Erythroblast (primary cell): ENCODE measurements around the gene TMIE.

ENCODE experiments used
- DNase-seq, 2 experiments: peaks; one replicate each; lab custom pipeline; 2025; lab: John Stamatoyannopoulos, UW
- GATA1 ChIP-seq: IDR thresholded peaks from 2 replicates; pipeline ENCODE4 v1.6.1; 2011; ENCODE audit warnings: low read depth, mild to moderate bottlenecking, control low read depth, low read length, moderate library complexity
- POLR2A ChIP-seq: IDR thresholded peaks from 2 replicates; pipeline ENCODE4 v1.6.1; 2011; ENCODE audit warnings: mild to moderate bottlenecking, low read length

Gene TMIE

DNA sequence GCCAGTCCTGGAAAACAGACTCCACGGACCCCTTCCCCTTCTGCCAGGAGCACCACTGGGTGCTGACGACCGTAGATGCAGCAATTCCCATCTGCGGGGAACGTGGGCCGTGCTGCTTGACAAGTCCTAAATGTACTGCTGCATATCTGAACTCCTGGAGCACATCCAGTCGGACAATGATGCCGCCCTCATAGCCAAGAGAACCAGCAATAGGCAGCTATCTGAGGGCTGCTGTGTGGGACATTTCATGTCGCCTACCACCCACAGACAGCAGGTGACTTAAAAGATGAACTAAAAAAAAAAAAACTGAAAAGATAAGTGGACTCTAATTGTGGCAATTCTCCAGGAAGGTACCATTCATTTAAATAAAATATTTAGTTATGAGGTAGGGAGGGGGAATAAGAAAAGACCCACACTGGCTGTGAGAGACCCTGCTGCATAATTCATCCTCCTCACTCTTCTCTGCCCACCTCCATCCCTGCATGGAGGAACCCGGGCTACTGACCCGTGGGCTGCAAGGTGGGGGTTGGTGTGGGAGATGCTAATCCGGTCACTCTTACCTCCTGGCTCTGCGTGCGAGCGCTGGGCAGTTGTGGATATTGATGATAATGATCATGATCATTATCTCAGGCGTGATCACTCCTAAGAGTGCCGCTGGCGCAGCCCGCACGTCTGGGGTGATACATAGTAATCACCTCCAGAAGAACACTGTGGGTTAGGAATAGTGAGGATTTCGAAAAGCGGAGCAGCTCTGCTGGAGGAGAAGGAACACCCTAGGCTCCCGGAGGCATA, 36.0 kb upstream of the TMIE start:
- no peak for DNase-seq
- no peak for TF ChIP-seq GATA1
- TF ChIP-seq POLR2A = no peak

DNA sequence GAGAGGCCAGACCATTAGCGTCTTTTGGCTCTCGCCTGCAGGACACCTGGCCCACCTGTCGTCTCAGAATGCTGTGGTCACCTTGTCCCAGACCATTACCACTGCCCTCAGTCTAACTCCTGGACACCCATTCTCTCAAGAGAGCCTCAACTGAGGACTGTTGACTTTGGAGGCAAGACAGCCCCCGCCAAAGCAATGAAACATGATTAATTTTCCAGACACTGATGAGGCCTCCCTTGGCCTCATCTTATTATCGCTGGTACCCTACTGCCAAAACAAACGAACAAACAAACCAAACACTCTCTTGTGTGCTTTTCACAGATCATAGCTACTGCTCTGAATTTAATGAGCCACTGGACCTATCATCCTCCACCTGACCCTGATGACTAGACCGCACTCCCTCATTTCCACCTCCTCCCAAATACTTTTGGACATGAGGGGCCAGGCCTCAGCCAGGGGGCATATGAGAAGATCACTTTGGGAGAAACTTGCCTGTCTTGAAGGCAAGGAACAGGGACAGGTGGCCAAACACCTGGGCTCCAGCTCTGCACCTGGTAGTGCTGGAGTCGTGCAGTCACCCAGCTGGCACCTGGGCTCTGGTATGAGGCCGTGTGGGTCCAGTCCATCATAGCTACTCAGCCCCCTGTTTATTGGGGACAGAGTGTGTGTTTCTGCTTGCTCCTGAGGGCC, 35.3 kb upstream of the TMIE start:
- TF ChIP-seq POLR2A = no peak
- TF ChIP-seq GATA1 = no peak
- no peak for DNase-seq

DNA sequence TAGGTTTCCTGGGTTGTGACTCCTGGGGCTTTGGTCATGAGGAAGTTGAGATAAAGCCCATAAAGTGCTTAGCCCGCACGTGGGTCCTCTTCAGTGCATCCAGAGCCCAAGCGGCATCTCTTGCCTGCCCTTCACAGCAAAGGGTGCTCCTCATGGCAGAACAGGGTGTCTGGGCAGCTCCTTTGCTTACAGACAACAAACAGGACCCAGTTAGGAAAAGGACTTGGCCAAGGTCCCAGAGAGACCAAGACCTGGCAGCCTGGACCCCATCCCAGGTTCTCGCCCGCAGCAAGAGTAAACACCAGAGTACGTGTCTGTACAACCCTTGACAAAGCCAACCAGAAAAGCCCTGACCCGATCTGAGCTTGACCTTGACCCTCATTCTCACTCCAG, 34.7 kb upstream of the TMIE start:
- TF ChIP-seq POLR2A = no peak
- DNase-seq = no peak

DNA sequence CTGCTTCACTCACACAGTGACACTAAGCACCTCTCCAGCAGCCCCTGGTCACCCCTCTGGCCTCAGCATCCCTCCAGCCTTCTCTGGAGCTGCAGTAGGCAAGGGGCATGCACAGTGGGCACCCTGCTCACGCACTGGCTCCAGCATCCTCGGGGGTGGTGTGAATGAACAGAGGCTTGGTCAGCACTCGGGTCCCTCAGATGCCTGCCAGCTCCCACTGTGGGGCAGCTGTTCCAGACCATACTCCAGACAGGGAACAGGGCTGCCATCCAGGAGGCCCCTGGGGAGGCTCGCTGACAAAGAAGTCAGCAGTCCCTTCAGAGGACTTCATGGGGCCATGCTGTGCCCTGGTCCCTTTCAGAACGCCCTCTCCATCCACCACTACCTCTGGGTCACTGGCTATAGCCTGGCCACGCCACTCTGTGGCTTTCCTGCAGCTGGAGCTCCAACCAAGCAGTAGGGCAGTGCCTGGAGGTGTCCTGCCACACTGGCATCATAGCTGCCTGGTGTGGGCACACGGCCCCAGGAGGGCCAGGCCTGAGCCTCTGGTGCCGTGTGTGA, 34.1 kb upstream of the TMIE start:
- no peak for DNase-seq
- no peak for TF ChIP-seq GATA1
- no peak for TF ChIP-seq POLR2A

- DNase-seq = no peak
- TF ChIP-seq POLR2A (no peak), GATA1 (no peak)
Observed at GRCh38 chr3:46667657-46668056, 33.5 kb upstream of the TMIE start.

GRCh38 chr3:46668116-46668515, 33.1 kb upstream of the TMIE start:
- no peak for DNase-seq
- TF ChIP-seq GATA1 (no peak), POLR2A (no peak)

DNA sequence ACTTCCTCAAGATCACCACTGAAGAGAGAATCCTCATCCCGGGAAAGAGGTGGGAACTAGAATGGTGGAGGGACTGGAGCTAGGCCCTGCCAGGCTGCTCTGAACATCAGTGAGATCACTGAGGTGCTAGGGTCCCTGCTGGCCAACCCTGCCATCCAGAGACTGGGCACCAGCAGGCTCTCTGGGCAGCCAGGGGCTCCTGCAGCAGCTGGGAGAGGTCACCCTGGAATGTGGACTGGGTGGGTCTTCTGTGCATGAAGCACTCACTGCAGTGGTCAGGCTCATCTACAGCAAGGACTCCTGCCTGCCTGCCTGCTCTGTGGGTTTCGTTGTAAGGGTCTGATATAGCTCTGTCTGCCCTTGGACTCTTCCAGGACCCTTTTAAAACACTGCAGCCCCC, 32.6 kb upstream of the TMIE start:
- DNase-seq = no peak
- TF ChIP-seq GATA1 = no peak
- no peak for TF ChIP-seq POLR2A

DNA sequence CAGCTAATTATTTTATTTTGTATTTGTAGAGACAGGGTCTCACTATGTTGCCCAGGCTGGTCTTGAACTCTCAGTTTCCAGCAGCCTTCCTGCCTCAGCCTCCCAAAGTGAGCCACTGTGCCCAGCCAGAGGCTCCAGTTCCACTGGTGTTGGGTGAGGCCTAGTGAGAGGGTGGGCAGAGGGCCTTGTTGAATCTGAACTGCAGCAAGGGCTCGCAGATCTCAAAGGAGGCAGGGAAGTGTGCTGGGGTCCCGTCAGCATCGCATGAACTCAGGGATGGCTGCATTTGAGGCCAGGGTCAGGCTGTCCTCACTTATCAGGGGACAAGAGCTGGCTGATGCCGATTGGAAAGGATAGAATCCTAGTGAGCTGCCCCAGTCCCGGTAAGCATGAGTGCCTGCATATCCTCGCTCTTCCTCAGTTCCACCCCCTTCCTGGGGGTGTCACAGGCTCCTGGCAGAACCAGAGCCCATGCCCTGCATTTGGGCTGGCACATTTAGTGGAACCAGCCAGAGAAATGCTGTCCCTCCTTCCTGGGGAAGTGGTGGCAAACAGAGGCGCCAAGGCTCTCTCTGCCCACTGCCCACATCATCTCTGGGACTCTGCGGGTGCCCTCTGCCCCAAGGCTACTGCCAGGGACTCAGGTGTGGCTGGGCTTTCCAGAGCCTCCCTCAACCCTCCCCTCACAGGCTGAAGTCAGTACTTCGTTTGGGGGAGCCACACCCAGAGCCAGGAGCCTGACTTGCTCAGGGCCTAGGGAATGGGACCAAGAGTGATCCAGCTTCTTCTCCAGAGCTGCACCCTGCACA, 31.8 kb upstream of the TMIE start:
- no peak for DNase-seq
- TF ChIP-seq GATA1 = no peak
- no peak for TF ChIP-seq POLR2A

DNA sequence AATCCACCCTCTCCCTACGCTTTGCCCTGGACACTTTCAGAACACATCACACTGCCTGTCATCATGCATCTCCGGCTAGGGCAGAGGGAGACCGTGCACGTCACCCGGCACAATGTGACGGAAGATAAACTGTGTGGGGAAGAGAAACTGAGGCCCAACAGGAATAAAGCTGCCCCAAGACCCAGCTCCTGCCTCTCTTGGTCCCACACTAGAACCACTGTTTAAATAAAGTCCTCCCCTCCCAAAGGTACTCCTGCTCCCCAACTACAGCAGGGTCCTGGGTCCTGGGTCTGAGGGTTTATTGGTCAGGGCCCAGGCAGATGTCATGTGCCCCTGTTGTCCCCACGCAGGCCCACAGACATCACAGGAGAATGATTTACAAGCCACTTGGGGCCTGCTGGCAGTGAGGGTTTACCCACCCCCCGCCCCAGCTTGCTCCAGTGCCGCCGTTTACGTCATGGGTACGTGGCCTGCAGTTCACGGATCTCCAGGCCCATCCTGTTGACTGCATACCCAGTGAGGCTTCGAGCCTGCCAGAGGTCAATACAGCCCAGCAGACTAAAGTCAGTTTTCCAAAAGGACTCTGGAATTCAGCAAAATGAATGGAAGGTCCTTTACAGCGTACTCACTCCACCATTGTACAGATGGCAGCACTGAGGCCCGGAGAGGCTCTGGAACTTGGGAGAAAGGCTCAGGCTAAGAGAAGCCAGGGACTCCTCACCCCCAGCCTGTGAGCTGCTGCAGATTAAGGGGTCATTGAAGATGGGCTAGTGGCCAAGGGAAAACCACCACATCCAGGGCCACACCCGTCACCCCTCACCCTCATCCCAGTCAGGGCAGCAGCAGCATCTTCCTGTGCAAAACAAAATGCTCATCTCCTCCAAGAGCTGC, 30.9 kb upstream of the TMIE start:
- no peak for DNase-seq
- TF ChIP-seq POLR2A (no peak), GATA1 (no peak)

DNA sequence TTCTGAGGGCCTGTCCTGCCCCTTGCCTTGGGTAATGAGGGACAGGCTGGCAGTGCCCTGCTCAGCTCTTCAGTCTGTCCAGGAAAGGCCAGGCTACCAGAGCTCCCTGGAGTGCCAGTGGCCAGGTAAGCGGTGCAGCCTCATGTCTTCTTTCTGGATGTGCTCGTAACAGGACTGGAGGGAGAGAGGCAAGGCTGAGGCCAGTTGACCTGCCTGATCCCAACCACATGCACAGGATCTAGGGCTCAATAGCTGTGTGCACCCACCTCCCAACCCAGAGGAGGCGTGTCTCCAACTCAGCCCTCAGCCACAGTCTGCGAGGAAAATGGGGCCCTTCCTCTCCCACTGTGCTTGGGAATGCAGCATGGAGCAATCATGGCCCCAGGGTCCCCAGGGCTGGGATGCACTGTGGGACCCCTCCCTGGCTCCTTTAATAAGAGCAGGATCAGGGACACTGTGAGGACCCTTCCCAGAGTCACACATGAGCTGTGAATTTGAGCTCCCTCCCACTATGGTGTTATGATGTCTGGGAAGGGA, 30.2 kb upstream of the TMIE start:
- TF ChIP-seq GATA1 (no peak), POLR2A (no peak)
- no peak for DNase-seq

DNA sequence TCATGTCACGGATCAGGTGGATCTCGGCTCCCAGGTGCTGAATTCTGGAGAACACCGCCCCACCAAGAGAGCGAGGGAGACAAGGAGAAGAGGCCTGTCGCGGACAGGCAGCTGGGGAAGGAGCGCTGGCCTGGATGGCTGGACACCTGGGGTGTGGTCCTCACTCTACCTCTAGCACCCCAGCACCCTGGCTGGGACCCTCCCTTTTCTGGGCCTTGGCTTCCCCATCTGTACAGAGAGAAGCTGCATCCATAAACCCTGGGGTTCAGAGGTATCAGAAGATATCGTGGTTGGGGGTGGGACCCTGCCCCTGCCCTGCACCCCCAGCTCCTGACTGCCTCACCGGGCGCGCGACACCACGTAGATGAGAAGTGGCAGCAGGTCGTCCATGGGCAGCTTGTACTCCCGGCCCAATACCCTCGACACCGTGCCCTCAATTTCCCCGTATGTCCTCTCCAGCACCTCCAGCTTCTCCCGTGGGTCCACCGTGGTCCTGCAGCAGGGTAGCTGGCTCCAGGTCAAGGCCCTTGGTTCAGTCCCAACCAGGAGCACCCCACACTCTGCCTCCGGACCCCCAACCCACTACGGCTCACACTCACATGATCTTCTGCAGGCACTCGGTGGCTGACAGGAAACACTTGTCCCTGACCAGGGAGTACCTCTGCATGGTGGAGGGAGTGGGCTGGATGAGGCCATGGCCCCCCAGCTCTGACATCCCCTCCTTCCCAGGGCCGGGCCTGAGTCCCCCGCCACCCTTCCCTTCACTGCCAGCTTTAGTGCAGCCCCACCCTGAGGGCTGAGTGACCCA, 29.4 kb upstream of the TMIE start:
- DNase-seq = no peak
- TF ChIP-seq POLR2A = no peak
- no peak for TF ChIP-seq GATA1

DNA sequence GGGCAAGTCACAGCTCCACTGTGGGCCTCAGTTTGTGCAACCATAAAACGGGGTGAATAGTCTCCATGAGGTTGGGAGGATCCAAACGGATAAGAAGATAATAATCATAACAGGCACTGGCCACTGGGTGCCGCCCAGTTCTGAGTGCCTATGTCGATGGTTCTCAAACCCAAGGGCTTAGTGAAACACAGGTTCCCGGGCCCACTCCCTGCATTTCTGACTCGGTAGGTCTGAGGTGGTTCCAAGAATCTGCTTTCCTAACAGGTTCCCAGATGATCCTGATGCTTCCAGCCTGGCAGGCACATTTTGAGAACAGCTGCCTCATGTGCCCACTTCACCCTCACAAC, 28.9 kb upstream of the TMIE start:
- no peak for TF ChIP-seq GATA1
- no peak for TF ChIP-seq POLR2A

More for the DNA sequence above, 28.9 kb upstream of the TMIE start:
- no peak for DNase-seq
